Activated CD4-positive, alpha-beta T cell treated with anti-CD3 and anti-CD28 coated beads, Interleukin-10, Interleukin-2, amounts not matched to agents 100 ng/mL and 50 ng/mL, durations not matched to agents 16 hours and 8 hours (primary cell): Measurements from ENCODE around the gene KRI1.
A peak's percentile ranks its signal among the peaks of the same experiment; 100 is the strongest.

ENCODE experiments used
- DNase-seq: peaks from one replicate; pipeline ENCODE4 v3.0.0-alpha.2; 2020

Gene KRI1

DNA sequence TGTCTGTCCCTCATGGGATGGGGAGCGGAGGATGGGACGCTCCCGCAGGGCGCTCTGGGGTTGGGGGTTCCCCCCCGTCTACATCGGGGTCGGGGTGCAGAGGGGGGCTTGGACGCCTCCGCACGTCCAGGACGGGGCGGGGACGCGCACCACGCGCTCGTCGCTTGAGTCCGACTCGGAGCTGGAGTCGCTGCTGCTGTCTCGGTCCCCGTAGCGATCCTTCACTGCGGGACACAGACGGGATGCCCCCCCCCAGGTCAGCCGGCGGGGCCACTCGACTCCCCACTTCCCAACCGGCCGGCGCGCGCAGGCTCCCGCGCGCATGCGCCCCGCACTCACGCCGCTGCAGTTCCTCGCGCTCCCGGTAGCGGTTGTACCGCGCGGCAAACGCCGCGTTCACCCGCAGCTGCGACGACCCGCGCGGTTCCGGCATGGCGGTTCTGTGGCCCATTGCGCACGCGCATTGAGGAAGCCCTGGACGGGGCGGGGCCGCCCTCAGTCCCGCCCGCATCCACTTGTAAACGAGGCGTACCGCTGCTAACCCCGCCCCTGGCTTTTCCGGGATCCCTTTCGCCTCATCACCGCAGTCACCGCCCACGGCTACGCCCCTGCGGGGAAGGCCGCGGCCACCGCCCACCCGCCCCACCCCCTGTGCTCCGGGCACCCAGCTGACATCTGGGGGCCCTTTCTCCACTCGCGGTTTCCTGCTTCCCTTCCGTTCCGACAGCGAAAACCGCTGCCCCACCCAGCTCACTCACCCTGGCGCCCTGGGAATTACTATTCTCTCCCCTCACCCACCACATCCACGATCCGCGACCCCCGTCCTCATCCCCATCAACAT is at the start of gene KRI1:
Gene KRI1, minus strand, starts transcription at position 444 of the 841 bp plus-strand sequence. Its CDS starts 11 bp downstream, at position 433.
- peak; percentile 100 for DNase-seq

DNA sequence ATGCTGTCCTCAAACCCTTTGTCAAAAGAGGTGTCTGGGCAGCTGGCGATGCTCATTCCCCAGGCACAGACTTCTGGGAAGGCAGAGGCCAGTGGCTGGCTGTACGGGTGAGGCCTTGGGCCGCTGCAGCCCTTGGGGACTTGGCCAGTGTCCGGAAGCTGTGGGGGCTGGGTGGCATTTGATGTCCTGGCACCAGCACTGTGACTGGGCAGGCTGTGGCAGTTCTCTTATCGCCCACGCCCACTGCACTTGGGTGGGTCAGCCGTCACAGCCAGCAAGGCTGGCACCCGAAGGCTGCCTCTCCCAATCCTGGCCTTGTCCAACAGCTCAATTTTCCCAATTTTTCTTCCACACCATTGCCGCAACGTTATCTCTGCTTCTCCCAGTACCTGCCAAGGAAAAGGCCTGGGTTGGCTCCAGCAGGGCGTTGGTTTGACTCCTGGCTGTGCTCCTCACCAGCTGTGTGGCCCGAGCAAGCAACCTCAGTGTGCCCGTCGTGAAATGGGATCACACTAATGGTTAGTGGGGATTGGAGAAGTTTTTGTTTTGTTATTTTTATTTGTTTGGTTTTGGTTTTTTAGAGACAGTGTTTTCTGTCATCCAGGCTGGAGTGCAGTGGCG is 46.8 kb upstream of the KRI1 start:
- DNase-seq, result no peak

DNA sequence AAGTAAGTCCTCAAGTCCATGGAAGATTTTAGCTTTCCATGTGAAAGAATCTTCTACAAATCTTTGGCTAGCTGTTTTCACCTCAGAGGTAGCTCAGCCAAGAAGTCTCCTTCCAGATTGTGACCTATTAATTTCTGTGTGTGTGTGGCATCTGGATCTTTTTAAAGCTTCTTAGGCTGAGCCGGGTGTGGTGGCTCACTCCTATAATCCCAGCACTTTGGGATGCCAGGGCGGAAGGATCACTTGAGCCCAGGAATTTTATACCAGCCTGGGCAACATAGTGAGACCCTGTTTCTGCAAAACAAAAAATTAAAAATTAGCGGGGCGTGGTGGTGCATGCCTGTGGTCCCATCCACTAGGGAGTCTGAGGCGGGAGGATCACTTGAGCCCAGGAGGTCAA is 46.1 kb upstream of the KRI1 start:
- DNase-seq, result no peak

DNA sequence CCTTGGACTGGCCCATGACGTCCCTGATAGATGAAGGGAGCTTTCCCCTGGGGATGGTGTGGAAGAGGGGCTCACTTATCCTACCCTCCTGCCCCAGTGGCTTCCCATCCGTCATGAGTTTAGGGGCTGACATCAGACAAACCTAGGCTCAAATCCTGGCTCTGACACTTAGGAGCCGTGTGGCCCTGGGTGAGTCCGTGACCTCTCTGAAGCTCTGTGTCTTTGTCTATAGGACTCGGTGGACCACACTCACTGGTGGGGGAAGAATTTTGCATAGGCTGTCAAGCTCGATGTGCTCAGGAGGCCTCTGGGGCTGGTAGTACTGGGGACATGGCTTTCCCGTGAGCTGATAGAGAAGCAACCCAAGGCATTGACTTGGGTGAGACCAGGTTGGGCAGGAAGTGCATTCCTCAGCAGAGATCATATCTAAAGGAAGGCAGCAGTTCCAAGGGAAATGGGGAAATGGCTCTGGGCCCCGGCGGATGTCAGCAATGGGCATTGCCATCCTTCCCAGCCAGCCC is 38.7 kb upstream of the KRI1 start:
- peak; percentile 4 for DNase-seq

DNA sequence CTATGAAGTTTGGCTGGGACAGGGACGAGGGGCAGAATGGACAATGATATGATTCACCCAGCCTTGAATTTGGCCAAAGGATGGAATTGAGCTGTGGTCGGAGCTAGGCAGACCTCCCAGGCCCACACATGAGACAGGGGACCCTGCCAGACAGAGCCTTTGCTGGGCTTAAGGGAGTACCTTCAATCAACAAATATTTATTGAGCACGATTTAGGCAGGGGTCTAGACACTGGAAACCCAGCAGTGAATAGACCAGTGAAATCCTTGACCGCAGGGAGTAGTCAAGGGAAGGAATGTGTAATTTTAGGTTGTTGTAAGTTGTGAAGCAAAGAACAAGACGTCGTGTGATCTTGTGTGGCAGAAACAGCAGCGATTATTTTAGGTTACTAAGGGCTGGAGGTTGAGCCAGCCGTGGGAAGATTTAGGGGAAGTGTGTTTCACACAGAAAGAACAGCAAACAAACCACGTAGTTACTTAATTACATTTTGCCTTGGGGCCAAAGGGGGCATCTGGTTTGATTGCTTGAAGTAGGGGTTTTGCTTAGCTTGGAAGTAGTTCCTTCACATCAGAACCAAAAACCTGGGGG is 38.2 kb upstream of the KRI1 start:
- DNase-seq, result peak; percentile 34

DNA sequence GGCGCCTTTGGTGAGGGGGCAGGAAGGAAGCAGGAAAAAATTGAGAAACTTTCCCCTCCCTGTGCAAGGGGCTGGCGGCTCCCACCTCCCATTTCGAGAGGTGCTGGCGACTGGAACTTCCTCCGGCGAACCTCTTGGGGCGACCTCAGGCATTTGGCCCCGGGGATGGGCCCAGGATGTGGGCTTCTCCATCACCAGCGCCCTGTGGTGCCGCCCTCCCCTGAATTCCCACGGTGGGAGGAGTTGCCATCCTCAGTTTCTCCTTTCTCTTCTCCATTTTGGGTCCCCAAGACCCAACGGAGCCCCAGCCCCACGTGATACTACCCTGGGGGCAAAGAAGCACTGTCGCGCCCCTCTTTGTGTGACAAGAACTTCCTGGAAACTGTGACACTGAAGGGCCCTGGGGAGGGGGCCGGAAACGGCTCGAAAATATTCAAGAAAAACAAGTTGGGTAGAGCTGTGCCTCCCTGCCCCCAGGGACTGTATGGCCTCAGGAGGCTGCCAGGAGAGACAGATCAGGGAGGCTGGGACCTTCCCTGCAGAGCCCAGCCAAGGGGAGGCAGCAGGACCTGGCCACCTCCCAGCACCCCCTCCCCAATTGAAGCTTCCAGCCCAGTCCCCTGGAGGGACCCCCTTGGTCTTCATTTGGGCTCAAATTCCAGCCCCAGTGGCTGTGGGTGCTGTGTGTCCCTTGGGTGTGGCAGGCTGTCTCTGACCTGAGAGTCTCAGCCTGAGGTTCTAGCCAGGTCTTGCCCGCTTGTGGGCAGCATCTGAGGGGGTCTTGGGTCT is 37.5 kb upstream of the KRI1 start:
- peak; percentile 80 for DNase-seq

DNA sequence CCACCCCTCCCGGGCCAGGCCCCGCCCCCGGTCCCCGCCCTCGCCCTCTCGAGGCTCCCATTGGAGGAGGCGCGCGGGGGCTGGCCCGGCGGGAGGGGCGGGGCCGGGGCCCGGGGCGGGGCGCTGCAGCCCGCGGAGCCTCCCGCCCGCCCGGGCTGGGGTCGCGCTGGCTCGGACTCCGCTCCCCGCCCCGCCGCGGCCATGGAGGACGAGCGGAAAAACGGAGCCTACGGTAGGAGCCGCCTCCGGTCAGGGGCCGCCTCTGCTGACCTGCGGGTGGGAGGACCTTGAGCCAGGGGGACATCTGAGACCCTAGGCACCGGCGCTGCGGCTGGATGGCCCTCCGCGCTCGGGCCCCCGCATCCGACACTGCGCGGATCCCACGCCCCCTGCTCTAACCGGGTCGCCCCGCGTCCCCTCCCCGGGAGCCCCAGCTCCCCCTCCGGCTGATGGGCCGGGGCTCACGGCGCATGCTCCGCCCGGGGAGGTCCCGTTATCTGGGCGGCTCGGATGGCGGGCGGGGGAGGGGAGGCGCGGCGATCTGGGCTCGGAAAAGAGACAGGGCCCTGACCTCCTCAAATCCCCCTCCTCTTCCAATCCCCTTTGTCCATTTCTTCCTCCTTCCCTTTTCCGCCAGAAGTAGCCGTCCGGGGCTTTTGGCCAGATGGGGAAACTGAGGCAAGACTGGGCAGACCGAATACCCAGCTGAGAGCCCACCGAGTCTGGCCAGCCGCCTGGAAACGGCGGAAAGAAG is 36.7 kb upstream of the KRI1 start:
- peak; percentile 91 for DNase-seq

DNA sequence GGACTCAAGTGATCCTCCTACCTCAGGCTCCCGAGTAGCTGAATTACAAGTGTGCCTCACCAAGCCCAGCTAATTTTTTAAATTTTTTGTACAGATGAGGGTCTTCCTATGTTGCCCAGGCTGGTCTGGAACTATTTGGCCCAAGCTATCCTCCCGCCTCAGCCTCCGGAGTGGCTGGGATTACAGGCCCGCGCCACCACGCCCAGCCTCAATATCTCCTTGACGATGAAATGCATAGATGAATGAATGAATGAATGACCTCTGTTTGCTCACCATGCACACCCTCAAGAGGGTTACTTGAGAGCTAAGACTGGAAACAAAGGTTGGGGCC is 36.2 kb upstream of the KRI1 start:
- DNase-seq, result no peak

DNA sequence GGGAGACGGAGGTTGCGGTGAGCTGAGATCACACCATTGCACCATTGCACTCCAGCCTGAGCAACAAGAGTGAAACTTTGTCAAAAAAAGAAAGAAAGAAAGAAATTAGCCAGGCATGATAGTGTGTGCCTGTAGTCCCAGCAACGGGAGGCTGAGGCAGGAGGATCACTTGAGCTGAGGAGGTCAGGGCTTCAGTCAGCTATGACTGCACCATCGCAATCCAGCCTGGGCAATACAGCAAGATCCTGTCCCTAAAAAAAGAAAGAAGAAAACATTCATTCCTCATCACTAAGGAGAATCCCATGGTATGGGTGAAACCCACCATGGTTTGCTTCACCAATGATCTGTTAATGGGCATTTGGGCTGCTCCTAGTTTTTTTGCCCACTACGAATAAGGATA is 34.3 kb upstream of the KRI1 start:
- no peak for DNase-seq

DNA sequence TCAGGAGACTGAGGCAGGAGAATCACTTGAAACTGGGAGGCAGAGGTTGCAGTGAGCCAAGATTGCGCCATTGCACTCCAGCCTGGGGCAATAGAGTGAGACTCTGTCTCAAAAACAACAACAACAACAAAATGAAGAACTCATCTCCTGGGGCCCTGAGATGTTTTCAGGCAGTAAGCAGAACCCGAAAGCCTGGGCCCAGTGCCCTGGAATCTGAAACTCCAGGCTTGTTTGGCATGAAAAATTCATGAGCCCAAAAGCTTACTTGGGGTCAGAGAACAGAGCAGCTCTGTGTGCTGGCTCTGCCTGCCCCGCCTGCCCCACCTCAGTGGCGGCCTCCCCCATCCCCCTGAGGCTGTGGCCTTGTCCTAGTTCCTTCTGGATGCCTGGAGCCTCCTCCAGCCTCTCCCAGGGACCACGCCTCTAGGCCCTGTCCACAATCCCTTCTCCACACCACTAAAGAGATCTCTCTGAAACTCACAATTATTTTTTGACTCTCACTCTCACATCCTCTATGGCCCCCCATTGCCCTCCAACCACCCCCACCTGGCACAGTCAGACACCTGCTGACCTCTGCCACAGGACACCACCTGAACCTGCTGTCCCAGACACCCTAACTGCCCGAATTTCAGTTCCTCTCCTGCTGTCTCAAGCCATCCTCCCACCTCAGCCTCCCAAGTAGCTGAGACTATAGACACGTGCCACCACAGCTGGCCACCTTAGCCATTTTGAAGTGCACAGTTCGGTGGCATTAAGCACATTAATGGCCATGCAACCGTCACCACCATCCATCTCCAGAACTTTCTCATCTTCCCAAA is 28.2 kb upstream of the KRI1 start:
- no peak for DNase-seq

DNA sequence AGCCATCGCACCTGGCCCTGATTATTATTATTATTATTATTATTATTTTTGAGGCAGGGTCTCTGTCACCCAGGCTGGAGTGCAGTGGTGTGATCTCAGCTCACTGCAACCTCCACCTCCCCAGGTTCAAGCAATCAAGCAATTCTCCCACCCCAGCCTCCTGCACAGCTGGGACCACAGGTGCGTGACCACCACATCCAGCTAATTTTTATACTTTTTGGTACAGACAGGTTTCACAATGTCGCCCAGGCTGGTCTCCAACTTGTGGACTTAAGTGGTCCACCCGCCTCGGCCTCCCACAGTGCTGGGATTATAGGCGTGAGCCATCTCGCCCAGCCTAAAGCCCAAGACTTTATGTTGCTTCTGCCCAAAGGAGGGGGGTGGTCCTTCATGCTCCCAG is 27.3 kb upstream of the KRI1 start:
- no peak for DNase-seq

DNA sequence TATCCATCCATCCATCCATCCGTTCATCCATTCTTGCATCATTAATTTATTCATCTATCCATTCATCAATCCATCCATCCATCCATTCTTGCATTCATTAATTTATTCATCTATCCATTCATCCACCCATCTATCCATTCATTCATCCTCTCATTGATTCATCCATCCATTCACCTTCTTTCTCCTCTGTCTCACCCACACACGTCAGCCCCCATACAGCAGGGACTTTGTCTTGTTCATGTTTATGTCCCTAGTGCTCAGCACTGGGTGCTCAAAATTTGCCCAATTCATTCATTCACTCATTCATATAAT is 22.0 kb upstream of the KRI1 start:
- no peak for DNase-seq

DNA sequence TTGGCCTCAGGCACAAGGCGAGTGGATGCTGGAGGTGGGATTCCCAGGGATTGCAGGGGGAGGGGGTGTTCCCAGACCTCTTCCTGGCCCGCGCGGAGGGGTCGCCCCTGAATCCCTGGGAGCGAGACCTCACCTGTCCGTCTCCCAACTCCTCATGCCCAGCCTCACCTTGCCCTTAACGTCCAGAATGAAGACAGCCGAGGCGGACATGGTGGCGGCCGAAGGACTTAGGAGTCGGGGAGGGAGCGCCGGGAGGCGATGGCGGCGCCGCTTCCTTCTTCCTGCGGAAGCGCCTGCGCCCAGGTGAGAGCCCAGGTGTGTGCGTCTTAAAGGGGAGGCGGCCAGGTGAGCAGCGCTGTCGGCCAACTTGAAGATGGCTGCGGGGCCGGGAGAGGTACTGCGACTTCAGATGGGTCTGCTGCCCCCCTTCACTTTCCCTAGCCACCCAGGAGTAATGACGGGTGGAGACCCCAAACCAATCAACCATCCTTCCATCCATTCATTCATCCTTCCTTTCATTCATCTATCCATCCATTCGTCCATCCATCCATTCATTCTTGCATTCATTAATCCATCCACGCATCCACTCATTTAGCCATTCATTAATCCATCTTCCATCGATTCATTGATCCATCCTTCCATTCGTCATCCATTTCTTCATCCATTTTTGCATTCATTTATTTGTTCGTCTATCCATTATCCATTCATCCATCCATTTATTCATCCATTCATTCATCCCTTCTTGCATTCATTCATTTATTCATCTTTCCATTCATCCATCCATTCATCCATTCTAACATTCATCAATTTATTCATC is 21.4 kb upstream of the KRI1 start, which contains the start of gene AP1M2:
Gene AP1M2, minus strand, starts transcription at position 291 of the 817 bp plus-strand sequence. Its CDS starts 81 bp downstream, at position 210.
- no peak for DNase-seq

DNA sequence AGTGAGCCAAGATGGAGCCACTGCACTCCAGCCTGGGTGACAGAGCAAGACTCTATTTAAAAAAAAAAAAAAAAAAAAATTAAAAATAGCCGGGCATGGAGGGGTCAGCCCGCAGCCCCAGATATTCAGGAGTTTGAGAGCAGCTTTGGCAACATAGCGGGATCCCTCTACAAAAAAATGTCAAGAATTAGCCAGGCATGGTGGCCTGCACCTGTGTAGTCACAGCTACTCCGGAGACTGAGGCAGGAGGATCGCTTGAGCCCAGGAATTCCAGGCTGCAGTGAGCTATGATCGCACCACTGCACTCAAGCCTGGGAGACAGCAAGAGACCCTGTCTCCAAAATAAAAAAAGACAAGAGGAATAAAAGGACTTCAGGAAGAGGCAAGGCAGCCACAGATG is 20.6 kb upstream of the KRI1 start:
- DNase-seq, result no peak

DNA sequence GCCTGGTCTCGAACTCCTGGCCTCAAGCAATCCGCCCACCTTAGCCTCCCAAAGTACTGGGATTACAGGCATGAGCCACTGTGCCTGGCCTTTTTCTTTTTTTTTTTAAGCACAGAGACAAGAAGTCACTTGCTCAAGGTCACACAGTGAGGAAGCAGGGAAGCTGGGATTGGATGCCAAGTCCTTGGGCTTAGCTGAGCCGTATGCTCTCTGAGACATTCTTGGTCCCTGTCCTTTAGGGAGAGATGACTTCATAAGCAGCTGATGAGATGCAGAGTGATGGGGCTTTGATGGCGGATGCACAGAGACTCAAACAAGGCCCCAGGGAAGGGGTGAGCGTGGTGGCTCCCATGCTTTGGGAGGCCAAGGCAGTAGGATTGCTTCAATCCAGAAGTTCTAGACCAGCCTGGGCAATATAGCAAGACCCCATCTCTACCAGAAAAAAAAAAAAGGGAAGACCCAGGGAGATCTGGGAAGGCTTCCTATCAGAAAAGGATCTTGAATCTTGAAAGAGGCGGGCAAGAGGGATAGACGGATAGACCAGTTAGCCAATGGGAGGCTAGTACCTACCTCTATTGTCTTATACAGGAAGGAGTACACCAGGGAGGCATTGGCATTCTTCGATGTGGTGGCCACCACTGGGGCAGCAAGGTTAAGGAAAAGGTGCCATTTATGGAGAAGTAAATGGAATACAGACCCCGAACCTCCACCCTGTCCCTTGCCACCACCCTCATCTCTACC is 17.4 kb upstream of the KRI1 start:
- DNase-seq, result no peak

DNA sequence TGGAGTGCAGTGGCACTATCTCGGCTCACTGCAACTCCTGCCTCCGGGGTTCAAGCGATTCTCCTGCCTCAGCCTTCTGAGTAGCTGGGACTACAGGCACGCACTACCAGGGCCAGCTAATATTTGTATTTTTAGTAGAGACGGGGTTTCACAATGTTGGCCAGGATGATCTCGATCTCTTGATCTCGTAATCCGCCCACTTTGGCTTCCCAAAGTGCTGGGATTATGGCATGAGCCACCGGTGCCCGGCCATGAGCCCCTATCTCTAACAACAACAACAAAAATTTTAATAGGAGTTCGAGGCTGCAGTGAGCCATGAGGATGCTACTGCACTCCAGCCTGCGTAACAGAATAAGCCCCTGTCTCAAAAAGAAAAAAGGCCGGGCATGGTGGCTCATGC is 16.3 kb upstream of the KRI1 start:
- DNase-seq, result no peak

DNA sequence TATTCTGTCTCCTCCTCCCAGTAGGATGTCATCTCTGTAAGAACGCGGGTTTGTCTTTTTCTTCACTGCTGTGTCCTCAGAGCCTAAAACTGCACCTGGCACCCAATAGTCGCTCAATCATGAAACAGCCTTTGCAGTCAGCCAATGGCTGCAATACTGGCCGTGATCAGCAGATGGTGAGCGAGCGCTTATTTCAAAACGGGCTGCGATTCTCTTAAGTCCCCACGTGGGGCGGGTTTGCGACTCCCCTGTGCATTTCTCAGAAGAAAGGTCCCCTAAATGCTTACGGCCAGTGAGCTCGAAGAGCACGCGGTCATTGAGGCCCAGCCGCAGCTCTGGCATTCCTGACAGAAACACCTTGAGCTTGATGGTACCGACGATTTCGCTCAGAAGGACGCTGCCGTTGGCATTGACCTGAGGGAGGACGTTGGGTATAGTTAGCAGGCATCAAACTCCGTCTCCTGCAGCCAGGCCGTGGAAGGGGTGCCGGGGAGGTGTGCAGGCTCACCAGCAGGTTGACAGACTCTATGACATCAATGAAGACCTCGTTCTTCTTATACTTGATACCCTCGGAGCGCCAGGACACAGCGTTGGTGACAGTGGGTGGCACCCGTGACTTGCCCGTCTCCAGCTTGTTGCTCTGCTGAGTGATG is 15.3 kb upstream of the KRI1 start:
- peak; percentile 88 for DNase-seq

DNA sequence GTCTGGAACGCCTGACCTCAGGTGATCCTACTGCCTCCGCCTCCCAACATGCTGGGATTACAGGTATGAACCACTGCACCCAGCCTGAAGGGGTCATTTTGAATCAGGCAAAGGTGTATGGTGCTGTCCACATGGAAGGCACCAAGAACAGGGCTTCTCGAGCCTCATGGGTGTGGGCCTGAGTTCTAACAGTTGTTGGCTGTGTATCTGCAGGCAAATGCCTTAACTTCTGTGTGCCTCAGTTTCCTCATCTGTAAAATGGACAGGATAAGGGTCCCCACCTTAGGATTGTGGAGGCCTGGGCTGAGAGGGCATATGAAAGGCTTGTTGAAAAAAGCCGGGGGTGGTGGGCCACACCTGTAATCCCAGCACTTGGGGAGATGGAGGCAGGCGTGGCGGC is 12.1 kb upstream of the KRI1 start:
- no peak for DNase-seq

DNA sequence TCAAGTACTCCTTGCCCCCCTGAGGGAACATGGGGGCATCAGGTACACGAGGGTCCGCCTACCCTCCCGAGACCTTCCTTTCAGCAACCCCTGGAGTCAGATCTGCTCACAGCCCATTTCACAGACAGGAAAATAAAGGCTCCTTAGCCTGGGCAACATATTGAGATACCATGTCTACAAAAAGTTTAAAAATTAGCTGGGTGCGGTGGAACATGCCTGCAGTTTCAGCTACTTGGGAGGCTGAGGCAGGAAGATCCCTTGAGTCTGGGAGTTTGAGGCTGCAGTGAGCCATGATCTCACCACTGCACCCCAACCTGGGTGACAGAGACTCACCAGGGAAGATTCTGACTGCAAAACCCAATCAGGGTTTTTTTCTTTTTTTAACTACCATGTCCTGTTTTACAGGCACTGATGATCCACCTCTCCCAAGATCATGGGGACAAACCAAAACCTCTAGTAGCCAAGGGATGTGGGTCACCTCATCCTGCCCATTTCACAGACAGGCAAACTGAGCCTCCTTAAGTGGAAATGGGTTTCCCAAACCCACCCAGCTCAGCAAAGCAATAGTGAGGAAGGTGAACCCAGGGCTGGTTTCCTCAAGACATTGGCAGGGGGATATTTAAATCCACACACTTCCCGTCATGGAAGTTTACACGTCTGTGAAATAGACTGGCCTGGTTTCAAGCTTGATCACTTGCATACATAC is 9.4 kb upstream of the KRI1 start:
- no peak for DNase-seq
